HG03064 (cell line): ENCODE results near the gene PTMS.

Source experiments
- ATAC-seq: cut with Tn5 transposase; IDR thresholded peaks from one replicate; pipeline ENCODE4 v1.9.1; 2021; ENCODE audit warnings: low read depth; ENCODE audit not compliant: unreplicated experiment

Gene PTMS

GRCh38 chr12:6820166-6820565 lies 54.0 kb downstream of the PTMS start:
- no peak for ATAC-seq
